ENCODE measurements around the gene RPN2.
A peak's percentile ranks its signal among the peaks of the same experiment; 100 is the strongest.

The RPN2 gene

DNA sequence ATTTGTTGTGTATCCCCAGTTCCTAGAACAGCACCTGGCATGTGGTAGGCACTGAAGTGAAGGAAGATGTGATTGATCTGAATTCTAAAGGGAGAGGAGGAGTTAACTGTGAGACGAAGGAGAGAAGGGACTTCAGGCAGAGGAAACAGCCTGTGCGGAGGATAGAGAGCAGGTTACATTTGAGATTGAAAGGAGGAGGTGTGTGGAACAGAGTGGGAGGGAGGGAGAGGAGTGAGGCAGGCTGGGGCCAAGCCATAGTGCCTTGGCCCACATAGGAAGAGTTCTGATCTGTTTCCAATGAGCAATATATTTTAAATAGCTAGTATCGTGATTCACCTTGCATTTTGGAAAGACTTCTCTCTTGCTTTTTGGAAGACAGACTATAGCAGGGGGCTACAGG, 14.1 kb downstream of the RPN2 start:
- TF ChIP-seq CTCF (IDR thresholded peaks at IDR 0.05), result no peak
- peaks cover 43% of the 10 kb centered on the region for H3K4me1 Mint-ChIP-seq
- H3K9me3 Mint-ChIP-seq, result no peaks in the 10 kb centered on the region
- H3K27me3 Mint-ChIP-seq (ENCODE audit: low read depth, poor library complexity), result no peaks in the 10 kb centered on the region
- peak overlapping the region; percentile 93 for H3K27ac Mint-ChIP-seq
- no peak for DNase-seq
- peaks cover 54% of the 10 kb centered on the region for H3K36me3 Mint-ChIP-seq (ENCODE audit: low read depth)
- H3K4me3 Mint-ChIP-seq, result no peak overlapping the region

- no peaks in the 10 kb centered on the region for H3K9me3 Mint-ChIP-seq
- no peaks in the 10 kb centered on the region for H3K27me3 Mint-ChIP-seq (ENCODE audit: low read depth, poor library complexity)
- H3K4me3 Mint-ChIP-seq, result no peak overlapping the region
- no peak for DNase-seq
- H3K36me3 Mint-ChIP-seq (ENCODE audit: low read depth), result peaks cover 53% of the 10 kb centered on the region
- H3K4me1 Mint-ChIP-seq, result peaks cover 43% of the 10 kb centered on the region
- H3K27ac Mint-ChIP-seq, result peak overlapping the region; percentile 93
- TF ChIP-seq CTCF (IDR thresholded peaks at IDR 0.05), result no peak
Observed at GRCh38 chr20:37193821-37194220, 14.7 kb downstream of the RPN2 start.

DNA sequence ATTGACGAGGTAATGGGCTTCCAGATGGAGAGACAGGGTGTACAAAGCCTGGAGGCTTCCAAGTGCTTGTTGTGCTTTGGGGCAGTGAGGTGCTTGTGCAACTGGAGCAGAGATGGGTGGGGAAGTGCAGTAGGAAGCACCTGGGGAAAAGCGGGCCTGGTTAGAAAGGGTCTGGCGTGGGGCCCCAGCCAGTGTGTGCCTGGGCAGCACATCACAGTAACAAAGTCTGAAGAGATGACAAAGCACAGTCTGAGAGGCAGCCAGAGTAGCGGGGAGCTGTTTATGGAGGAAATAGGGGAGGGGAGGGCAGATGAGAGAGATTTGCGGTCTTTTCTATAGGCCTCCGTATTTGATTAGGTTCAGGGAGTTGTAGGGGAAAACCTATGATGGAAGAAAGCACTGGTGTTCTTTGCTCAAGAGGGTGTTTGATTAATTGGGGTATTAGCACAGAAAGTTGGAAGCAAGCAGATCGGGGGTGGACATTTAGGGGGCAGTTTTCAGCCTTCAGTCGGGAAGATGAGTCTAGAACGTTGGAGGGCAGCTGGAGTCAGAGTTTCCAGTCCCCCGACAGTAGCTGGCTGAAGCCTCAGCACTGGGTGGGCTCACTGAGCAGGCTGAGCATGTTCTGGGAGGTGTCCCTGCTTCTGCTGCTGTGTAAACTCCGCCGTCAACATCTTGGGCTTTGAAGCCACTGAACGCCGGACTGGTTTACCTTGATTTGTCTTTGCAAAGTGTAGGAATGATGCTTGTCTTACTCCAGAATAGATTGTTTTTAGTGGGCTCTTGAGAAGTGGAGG, 15.7 kb downstream of the RPN2 start:
- Mint-ChIP-seq H3K4me3 (no peak overlapping the region), H3K9me3 (no peaks in the 10 kb centered on the region), H3K4me1 (peaks cover 43% of the 10 kb centered on the region), H3K27ac (peak overlapping the region; percentile 87), H3K36me3 (ENCODE audit: low read depth) (peaks cover 51% of the 10 kb centered on the region), H3K27me3 (ENCODE audit: low read depth, poor library complexity) (no peaks in the 10 kb centered on the region)
- no peak for TF ChIP-seq CTCF (IDR thresholded peaks at IDR 0.05)
- no peak for DNase-seq

DNA sequence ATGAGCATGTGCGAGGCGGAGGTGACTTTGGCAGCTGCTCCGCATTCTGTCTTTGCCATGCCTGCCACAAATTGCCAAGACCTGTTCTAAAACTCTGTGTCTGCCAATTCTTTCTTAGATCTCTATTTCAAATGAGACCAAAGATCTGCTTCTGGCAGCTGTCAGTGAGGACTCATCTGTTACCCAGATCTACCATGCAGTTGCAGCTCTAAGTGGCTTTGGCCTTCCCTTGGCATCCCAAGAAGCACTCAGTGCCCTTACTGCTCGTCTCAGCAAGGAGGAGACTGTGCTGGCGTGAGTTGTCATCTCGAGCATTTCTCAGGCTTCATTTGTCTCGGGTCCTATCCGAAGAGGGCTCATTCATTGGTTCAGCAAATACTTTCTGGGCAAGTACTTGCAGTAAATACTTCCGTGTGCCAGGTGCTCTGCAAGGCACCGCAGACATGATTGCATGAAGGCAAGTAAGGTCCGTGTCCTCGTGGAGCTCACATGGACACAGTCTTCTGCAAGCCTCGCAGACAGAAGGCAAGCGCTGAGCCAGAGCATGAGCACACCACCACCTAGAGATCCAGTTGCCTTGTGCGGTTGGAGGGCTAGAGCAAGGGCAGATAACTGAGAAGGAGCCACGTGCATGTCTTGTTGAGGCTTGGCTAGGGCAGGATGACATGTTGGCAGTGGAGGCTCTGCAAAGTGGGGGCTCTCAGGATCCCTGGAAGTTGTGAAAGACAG, 20.0 kb downstream of the RPN2 start:
- Mint-ChIP-seq H3K27ac (peak overlapping the region; percentile 88), H3K27me3 (ENCODE audit: low read depth, poor library complexity) (no peaks in the 10 kb centered on the region), H3K4me1 (peaks cover 16% of the 10 kb centered on the region), H3K9me3 (no peaks in the 10 kb centered on the region), H3K36me3 (ENCODE audit: low read depth) (peaks cover 49% of the 10 kb centered on the region), H3K4me3 (no peak overlapping the region)
- DNase-seq, result no peak
- TF ChIP-seq CTCF (IDR thresholded peaks at IDR 0.05), result no peak

GRCh38 chr20:37200376-37200775, 21.2 kb downstream of the RPN2 start:
- no peaks in the 10 kb centered on the region for H3K27me3 Mint-ChIP-seq (ENCODE audit: low read depth, poor library complexity)

More at GRCh38 chr20:37200376-37200775, 21.2 kb downstream of the RPN2 start:
- peaks cover 3% of the 10 kb centered on the region for H3K4me1 Mint-ChIP-seq
- H3K27ac Mint-ChIP-seq, result peak overlapping the region; percentile 69
- peaks cover 62% of the 10 kb centered on the region for H3K36me3 Mint-ChIP-seq (ENCODE audit: low read depth)
- no peak for TF ChIP-seq CTCF (IDR thresholded peaks at IDR 0.05)
- H3K9me3 Mint-ChIP-seq, result no peaks in the 10 kb centered on the region
- no peak overlapping the region for H3K4me3 Mint-ChIP-seq
- no peak for DNase-seq

All from nephron progenitor cell (in vitro differentiated cells).